Gastrocnemius medialis (tissue), 4 donors: ENCODE data around the gene DENND5B. TPM values are rescaled to one million over a fixed set of nuclear protein-coding genes. Genes with fewer than 3 reads are reported as not detected.

Source experiments
- ATAC-seq, 2 donors: fragments of 150-250 bp; one replicate each; pipeline ENCODE4 v1.9.1; 2016
- DNase-seq, 2 donors: peaks; one replicate each; pipeline ENCODE4 v3.0.0-alpha.2; 2019
- H3K27ac ChIP-seq, 4 donors: fragments of 200-600 bp; sonication (generic); 1 replicate in 1 of 4; 2 replicates in 3 of 4; pipeline ENCODE4 v1.5.1; 2016 to 2018; ENCODE audit warnings: mild to moderate bottlenecking in 2 of 4, moderate library complexity in 1 of 4
- H3K27me3 ChIP-seq, 3 donors: fragments of 200-600 bp; sonication (generic) in 2 of 3; 1 replicate in 1 of 3; 2 replicates in 2 of 3; pipeline versions ENCODE4 v1.5.1 to v1.6.0; 2016 to 2019; ENCODE audit warnings: mild to moderate bottlenecking in 1 of 3, moderate library complexity in 1 of 3
- H3K36me3 ChIP-seq, 2 donors: fragments of 200-600 bp; sonication (generic) in 1 of 2; one replicate each; pipeline ENCODE4 v1.5.1; 2017 to 2018
- H3K4me1 ChIP-seq, 2 donors: fragments of 200-600 bp; sonication (generic) in 1 of 2; one replicate each; pipeline ENCODE4 v1.5.1; 2016 to 2017; ENCODE audit warnings: mild to moderate bottlenecking in 2 of 2
- H3K4me3 ChIP-seq, 4 donors: fragments of 200-600 bp; sonication (generic) in 3 of 4; 1 replicate in 1 of 4; 2 replicates in 3 of 4; pipeline ENCODE4 v1.5.1; 2016 to 2019; ENCODE audit warnings: mild to moderate bottlenecking in 2 of 4
- H3K9me3 ChIP-seq, 3 donors: fragments of 200-600 bp; sonication (generic) in 2 of 3; 1 replicate in 1 of 3; 2 replicates in 2 of 3; pipeline ENCODE4 v1.5.1; 2016 to 2019
- POLR2A ChIP-seq, 2 donors: fragments of 450-650 bp; IDR thresholded peaks; one replicate each; pipeline ENCODE4 v1.6.1; 2017; ENCODE audit warnings: antibody characterized with exemption in 2 of 2, mild to moderate bottlenecking in 2 of 2, moderate library complexity in 2 of 2
- in situ Hi-C, 4 donors: fragments of 200-750 bp; cut with MboI; loops; one replicate each; pipeline versions ENCODE4 v1.15.0 to v1.8.0; 2017; ENCODE audit warnings: low sequenced_read_pairs in 4 of 4
- intact Hi-C: fragments of 100-400 bp; cut with DNase I; formaldehyde crosslinking; loops from one replicate; pipeline ENCODE4 v1.15.1; 2023; ENCODE audit warnings: low total_unique reads
- total RNA-seq, 4 donors: library from RNA; depleted of rRNA; stranded (reverse); fragments of >200 nt; gene quantifications; one replicate each; pipeline versions ENCODE4 v1.1.0 to v1.2.3, GENCODE V29; 2016
- TF ChIP-seq, protein P1 (sequence below), 5 experiments: fragments of 450-650 bp in 3 of 5; fragments of 200-600 bp in 2 of 5; sonication (generic) in 2 of 5; IDR thresholded peaks in 4 of 5; conservative IDR thresholded peaks in 1 of 5; 1 replicate in 4 of 5; 2 replicates in 1 of 5; pipeline ENCODE4 v1.5.1; 2016 to 2019; ENCODE audit warnings: antibody characterized with exemption in 5 of 5, mild to moderate bottlenecking in 3 of 5, moderate library complexity in 3 of 5

DENND5B gene
- total RNA-seq, 4 donors from 2014 or later = 12.5 to 33.7 (median 26.7) TPM

DNA sequence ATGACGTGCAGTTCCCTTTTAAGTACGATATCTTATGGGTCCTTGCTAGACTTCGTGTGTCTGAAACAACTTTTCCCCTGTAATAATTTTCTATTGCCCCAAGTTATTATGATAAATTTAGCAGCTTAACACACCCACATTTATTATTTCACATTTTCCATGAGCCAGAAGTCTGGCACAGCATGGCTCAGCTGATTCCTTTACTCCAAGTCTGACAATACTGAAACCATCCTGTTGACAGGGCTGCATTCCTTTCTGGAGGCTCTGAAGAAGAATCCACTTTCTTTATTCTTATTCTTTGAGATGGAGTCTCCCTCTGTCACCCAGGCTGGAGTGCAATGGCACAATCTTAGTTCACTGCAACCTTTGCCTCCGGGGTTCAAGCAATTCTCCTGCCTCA lies 80.9 kb downstream of the DENND5B start:
- H3K27me3 ChIP-seq = no peaks in the 10 kb centered on the region
- H3K9me3 ChIP-seq = no peaks in the 10 kb centered on the region
- H3K36me3 ChIP-seq = no peaks in the 10 kb centered on the region
- ATAC-seq (no peak), DNase-seq (no peak)
- in situ Hi-C loops = no loop called here
- intact Hi-C loops = no loop called here
- H3K4me1 ChIP-seq = peaks cover 3 to 22% of the 10 kb centered on the region in 2 donors
- no peak overlapping the region for H3K27ac ChIP-seq
- no peak for TF ChIP-seq POLR2A (IDR thresholded peaks at IDR 0.05)
- TF ChIP-seq, protein P1, sequence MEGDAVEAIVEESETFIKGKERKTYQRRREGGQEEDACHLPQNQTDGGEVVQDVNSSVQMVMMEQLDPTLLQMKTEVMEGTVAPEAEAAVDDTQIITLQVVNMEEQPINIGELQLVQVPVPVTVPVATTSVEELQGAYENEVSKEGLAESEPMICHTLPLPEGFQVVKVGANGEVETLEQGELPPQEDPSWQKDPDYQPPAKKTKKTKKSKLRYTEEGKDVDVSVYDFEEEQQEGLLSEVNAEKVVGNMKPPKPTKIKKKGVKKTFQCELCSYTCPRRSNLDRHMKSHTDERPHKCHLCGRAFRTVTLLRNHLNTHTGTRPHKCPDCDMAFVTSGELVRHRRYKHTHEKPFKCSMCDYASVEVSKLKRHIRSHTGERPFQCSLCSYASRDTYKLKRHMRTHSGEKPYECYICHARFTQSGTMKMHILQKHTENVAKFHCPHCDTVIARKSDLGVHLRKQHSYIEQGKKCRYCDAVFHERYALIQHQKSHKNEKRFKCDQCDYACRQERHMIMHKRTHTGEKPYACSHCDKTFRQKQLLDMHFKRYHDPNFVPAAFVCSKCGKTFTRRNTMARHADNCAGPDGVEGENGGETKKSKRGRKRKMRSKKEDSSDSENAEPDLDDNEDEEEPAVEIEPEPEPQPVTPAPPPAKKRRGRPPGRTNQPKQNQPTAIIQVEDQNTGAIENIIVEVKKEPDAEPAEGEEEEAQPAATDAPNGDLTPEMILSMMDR (IDR thresholded peaks at IDR 0.05 in 4 of 5, conservative IDR thresholded peaks at IDR 0.05 in 1 of 5) = no peak
- H3K4me3 ChIP-seq = no peak overlapping the region

- in situ Hi-C loops (no loop called here), intact Hi-C loops (no loop called here)
- ATAC-seq = no peak
- no peak overlapping the region for H3K27ac ChIP-seq
- H3K4me3 ChIP-seq = no peak overlapping the region
- H3K27me3 ChIP-seq = no peaks in the 10 kb centered on the region
- H3K4me1 ChIP-seq = peaks cover 3 to 22% of the 10 kb centered on the region in 2 donors
- H3K36me3 ChIP-seq = no peaks in the 10 kb centered on the region
- H3K9me3 ChIP-seq = no peaks in the 10 kb centered on the region
- TF ChIP-seq, protein P1 (IDR thresholded peaks at IDR 0.05 in 4 of 5, conservative IDR thresholded peaks at IDR 0.05 in 1 of 5) = no peak
- no peak for TF ChIP-seq POLR2A (IDR thresholded peaks at IDR 0.05)
- DNase-seq = no peak
Observed at GRCh38 chr12:31508436-31509150, 82.3 kb downstream of the DENND5B start.

DNA sequence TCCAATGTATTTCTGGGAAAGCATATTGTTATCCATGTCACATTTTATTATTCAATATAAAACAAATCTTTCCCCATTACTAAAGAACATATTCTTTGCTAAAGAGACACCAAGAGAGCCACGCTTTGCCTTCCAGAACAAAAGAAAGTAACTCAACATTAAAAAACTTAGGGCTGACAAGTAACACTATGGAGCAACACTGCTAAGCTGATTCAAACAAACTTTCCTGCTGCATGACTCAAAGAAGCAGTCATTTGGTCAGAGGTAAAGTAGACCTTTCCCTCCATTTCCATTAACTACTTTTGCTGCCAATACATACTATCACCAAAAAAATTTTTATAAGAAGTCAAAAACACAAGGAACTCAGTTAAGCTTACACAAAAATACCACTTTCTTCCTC lies 83.0 kb downstream of the DENND5B start:
- DNase-seq (no peak), ATAC-seq (no peak)
- intact Hi-C loops (no loop called here), in situ Hi-C loops (no loop called here)
- no peak overlapping the region for H3K4me3 ChIP-seq
- no peaks in the 10 kb centered on the region for H3K36me3 ChIP-seq
- H3K27ac ChIP-seq = no peak overlapping the region
- TF ChIP-seq POLR2A (IDR thresholded peaks at IDR 0.05) = no peak
- TF ChIP-seq, protein P1 (IDR thresholded peaks at IDR 0.05 in 4 of 5, conservative IDR thresholded peaks at IDR 0.05 in 1 of 5) = no peak
- peaks cover 3 to 22% of the 10 kb centered on the region in 2 donors for H3K4me1 ChIP-seq
- H3K27me3 ChIP-seq = no peaks in the 10 kb centered on the region
- no peaks in the 10 kb centered on the region for H3K9me3 ChIP-seq

DNA sequence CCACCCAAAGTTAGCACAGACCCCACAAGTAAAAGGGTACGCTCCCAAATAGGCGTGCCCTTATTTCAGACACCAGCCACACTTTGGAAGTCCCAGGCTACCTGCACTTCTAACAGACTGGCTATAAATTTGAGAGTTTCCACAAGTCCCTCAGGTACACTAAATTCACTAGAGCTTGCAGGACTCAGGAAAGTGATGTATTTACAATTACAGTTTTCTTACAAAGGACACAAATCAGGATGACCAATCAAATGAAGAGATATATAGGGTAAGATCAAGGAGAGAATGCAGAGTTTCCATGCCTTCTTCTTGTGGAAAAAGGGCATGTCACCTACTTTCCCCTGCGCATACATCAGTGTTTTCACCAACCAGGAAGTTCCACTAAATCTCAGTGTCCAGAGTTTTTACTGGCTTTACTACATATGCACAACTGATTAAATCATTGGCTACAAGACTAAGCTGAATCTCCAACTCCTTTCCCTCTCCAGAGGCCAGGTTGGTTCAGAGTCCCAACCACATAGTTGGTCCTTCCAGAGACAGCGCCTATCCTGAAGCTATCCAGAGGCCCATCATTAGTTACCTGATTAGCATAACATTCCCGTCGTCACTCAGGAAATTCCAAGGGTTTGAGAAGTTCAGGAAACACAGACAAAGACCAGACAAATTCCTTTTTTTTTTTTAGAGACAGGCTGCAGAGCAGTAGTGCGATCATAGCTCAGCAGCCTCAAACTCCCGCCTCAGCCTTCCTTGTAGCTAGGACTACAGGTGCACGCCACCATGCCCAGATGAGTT lies 84.2 kb downstream of the DENND5B start:
- no peak overlapping the region for H3K27ac ChIP-seq
- in situ Hi-C loops = no loop called here
- H3K36me3 ChIP-seq = no peaks in the 10 kb centered on the region
- no peak for TF ChIP-seq POLR2A (IDR thresholded peaks at IDR 0.05)
- TF ChIP-seq, protein P1 (IDR thresholded peaks at IDR 0.05 in 4 of 5, conservative IDR thresholded peaks at IDR 0.05 in 1 of 5) = no peak
- no peaks in the 10 kb centered on the region for H3K27me3 ChIP-seq
- no peaks in the 10 kb centered on the region for H3K9me3 ChIP-seq
- no peak for DNase-seq
- no peak overlapping the region for H3K4me3 ChIP-seq
- intact Hi-C loops = no loop called here
- ATAC-seq = no peak
- peaks cover 3 to 22% of the 10 kb centered on the region in 2 donors for H3K4me1 ChIP-seq
